HG03342 (cell line): ENCODE measurements around the gene SAP30BP.

Source experiments
- ATAC-seq: cut with Tn5 transposase; IDR thresholded peaks from one replicate; pipeline ENCODE4 v1.9.1; 2021; ENCODE audit warnings: mild to moderate bottlenecking, moderate library complexity; ENCODE audit not compliant: unreplicated experiment

Gene SAP30BP

DNA sequence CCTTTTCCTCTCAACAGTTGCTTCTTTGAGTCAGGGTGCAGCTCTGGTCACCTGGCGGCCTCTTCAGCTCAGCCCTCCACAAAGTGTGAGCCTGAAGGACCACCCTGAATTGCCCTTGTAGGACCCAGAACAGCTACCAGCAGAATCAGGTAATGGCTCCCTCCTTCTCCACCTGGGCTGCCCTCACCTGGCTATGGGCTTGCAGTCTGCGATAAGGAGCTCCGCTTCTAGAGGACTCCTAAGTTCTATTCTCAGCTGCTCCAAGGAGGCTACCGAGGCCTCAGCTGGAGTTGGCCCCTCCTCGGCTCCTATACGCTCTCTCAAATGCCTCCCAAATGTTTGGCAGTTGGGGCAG is 20.5 kb upstream of the SAP30BP start:
- no peak for ATAC-seq

DNA sequence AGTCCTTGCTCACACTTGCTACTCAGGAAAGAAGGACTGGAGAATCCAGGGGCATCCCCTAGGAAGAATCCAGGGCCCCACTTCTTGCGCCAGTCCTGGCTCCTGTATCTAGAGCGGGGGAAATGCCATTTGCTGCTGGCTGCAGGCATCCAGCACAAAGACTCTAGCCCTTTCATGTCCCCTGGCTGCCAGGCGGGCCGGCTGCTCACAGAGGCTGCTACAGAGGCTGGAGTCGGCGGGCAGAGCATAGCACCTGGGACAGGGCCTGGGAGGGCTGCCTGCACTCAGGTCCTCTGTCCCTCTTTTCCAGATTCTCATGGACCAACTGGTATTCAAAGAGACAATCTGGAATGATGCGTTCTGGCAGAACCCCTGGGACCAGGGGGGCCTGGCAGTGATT is 20.1 kb upstream of the SAP30BP start:
- ATAC-seq: no peak

DNA sequence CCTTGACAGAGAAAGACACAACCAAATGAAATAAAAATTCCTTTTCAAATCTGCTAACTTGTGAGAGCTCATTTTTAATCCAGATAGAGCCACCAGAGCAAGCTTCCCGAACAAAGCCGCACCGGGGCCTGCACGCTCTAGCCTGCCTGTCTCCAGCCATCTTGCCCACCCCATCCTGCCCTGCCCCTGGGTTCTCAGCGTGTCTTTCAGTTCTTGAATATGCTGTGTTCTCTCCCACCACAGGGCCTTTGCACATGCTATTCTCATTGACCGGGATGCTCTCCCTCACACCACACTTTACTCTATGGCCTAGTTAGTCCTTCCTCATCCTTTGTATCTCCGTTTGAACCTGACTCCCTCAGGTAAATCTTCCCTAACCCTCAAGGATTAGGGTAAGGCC is 19.2 kb upstream of the SAP30BP start:
- ATAC-seq: no peak

DNA sequence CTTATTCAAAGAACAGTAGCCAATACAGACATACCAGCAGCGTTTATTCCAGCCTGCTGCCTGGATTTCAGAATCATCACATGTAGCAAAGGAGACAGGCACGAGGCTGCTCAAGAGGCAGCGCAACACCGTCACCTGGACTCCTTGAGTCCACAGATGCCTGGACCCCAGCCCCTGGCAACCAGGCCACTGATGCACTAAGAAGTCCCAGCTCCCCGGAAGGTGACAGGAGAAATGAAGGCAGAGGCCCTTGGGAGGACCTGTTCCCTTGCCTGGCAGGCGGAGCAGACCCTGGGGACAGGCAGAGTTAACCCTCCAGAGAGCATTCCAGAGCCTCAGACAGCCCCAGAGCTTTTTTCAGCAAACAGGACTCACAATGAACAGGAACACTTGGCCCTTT is 17.5 kb upstream of the SAP30BP start:
- ATAC-seq: no peak

DNA sequence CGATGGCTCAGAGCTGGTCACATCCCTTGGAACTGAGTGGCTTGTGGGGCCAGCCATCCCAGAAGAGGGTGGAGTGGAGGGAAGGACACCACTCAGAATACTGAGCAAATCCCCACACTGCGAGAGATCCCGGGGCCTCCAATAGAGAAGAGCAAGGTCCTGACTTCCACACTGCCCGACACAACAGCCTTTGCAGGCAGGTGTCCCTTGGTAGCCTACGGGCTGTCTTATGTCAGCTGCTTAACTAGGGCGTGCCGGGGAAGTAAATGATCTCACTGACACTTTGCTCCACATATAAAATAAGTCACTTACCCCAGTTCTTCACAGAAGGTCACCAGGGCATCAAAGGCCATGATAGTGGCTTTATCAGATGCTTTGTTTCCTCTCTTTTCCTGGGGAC is 16.3 kb upstream of the SAP30BP start:
- ATAC-seq: no peak

DNA sequence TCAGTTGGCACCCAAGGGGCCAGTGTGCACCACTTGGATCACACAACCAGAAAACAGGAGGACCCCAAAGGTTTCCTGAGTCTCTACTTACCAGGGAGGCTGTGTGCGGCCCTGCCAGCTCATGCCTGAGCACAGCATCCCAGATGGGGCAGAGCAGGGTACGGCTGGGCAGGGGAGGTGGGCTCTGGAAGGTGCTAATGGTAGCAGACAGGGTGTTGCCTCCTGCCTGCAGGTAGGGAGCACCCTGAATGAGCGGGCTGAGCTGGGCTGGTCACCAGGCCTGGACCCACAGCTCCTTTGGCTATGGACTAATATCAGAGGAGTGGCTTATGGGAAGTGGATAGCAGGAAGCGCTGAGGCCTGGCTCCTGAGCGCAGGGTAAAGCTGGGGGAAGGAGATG is 14.8 kb upstream of the SAP30BP start:
- ATAC-seq: no peak

DNA sequence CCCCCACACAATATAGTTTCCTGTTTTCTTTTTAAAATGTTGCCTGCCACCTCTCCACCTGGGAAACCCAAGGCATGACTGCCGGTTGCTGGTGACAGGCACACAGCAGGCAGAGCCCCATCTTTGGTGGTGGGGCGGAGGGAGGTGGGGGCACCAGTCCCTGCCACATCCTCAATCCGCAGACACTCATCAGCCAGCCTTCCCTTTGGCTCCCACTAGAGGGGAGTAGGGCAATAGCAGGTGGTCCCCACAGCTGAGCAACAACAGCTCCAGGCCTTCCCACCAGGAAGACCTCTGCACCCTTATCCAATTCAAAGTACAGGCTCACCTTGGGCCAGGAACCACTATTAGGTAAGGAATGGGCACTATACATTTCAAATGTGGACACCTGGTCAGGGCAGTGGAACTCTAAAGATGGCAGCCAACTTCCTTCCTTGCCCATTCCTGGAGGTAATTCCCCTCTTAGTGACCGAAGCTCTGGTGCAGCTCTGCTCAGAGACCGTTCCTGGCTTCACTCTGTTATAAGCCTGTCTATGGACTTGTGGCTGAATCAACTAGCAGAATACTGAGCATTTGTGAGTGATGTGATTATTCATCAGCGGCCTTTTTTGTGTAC is 14.1 kb upstream of the SAP30BP start:
- no peak for ATAC-seq

DNA sequence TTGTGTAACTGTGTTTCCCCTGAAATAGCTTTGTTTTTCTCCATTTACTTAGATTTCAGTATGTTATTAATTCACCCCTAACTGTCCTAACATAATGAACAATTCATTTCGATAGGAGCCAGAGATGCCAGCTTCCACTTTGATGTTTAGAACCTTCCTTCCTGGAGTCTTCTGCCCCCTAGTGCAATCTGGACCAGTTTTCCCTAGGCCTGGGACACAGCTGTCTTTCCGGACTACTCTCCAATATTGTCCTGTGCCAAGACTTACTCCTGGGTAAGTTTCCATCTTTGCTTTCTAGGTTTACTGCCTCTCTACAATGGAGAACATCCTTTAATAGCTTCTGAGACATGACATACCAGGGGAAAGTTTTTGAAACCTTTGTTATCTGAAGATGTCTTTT is 13.0 kb upstream of the SAP30BP start:
- ATAC-seq: no peak

DNA sequence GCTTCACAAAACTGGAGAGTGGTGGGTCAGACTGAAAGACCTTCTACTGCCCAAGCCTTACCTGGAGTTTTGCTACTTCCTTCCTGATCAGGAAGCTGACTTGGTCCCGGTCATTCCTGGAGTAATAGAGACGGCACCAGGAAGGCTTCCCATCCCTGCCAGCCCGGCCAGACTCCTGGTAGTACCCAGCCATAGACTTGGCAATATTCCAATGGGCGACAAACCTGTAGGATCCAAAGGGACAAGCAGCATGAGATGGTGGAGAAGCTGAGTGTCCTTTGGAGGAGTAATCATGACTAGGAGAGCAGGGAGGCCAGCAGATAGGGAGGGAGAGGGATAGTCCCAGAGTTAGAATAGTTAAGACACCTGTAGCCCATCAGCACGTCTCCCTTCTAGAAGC is 8.9 kb upstream of the SAP30BP start:
- ATAC-seq: no peak

DNA sequence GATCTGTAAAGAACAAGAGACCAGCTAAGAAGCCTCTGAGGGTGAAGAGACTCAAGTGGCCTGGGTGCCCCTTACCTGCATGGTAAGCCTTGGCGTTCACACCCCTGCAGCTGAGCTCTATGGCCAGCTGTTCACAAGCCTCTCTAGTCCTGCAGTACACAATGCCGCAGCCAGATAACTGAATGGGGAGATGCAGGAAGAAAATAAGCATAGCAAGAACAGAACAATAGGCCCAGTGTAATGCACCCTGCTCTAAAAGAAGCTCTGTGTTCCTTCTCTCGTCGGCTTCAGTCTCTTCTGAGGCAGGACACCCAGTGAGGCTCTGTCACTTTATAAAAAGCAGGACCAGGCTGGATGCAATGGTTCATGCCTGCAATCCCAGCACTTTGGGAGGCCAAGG is 5.6 kb upstream of the SAP30BP start:
- no peak for ATAC-seq

DNA sequence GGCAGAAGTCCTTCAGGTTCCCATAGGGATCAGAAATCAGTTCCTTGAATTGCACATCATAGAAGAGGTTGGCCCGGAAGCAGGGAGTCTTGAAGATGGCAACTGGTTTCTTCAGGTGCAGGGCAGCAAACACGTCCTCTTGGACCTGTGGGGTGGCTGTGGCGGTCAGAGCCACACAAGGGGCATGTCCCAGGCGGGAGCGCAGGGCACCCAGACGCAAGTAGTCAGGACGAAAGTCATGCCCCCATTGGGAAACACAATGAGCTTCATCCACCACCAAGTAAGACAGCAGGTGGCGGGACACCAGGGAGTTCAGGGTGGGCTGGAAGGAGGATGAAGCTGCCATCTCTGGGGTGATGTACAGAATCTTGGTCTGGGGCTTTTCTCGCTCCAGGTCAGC is 4.6 kb upstream of the SAP30BP start:
- ATAC-seq: no peak

DNA sequence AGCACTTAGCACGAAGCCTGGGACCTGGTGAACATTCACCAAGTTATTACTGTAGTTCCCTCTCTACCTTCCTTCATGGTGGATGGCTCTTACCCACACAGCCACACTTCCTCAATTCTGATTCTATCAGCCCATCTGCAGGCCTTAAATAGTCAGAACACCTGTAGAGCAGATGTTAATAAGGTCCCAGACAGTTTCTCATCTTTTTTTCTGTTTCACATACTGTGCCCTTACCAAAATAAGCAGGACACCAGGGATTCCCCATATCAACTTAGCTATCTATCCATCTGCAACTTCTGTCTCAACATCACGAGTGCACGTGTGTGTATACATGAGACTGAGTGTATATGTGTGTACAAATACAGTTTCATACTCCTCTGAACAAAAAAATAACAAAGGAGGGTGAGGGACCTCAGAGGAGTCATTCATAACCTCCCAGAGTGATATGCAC is 3.0 kb upstream of the SAP30BP start:
- ATAC-seq: peak; percentile 66

DNA sequence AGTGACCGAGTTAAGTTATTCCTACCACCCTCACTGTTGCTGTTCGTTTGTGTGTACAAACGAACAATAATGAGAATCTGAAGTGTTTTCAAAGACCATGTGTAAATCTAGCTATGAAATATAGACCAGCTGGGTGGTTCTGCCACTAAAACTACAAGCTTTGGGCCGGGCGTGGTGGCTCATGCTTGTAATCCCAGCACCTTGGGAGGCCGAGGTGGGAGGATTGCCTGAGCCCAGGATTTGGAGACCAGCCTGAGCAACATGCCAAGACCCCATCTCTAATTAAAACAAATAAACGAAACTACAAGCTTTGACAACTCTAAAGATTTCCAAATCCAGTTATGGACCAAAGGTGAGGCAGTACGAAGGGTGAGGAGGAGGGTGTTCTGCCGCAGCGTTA is 1.2 kb upstream of the SAP30BP start:
- no peak for ATAC-seq

DNA sequence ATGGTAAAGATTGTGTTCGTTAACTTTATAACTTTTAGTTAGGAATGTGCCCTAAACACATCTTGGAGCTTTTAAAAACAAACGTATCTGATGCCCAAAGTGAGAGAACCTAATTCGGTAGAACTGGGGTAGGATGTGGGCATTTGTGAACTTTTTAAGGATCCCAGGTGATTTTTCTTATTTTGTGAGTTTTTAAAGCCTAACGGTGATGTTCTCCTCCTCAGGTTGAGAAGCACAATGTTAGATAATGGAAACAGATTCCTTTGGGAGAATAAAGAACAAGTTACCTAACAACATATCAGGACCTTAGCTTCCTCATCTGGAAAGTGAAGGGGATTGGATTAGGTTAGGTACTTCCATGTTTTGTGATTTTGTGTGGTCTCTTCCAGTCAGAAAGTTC is 687 bp downstream of the SAP30BP start:
- ATAC-seq: no peak

DNA sequence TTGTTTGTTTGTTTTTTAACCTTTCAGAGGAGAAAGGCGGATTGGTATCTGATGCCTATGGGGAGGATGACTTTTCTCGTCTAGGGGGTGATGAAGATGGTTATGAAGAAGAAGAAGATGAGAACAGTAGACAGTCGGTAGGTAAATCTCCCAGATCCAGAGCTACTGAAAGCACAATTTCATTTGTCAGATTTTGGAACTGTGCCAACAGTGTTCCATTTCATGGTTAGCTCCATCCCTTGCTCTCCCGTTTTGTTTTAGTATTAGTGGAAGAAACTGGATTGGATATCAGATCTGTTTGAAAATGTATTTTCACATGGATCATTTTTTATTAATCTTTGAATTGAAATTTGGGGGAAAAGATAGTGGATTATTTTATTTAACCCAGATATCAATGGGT is 1.4 kb downstream of the SAP30BP start:
- ATAC-seq: no peak

DNA sequence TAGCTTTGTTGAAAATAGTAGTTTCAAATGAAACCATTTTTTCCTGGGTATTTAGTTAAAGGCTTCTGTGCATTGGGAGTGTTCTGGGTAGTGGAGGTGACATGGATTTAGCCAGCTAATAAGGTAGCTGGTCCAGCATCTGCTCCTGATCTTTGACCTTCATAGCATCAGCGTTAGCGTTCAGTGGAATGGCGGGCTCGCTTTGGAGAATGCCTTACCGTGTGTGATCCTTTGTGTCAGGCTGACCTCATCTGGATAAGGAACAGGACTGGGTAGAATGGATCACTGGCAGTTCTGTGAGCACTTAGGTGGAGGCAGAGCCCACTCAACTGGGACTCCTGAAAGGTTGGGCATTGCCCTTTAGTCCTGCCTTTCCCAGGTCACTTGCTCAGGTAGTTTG is 3.7 kb downstream of the SAP30BP start:
- ATAC-seq: no peak

DNA sequence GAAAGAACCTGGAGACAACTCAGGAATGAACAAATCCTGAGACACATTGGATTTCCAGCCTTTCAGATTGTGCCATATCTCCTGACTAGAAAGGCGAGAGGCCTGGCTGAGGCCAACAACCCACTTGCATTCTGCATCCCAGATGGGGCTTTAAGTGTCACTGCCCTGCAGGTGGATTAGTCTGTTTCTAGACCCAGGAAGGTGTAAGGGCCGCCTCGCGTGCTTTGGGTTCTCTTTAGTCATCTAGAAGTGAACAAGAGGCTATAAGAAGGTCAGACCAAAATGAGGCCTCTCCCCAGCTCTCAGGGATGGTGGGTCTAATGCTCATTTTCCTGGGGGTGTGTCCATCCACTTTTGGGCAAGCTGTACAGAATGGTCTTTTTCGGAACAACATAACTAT is 4.9 kb downstream of the SAP30BP start:
- no peak for ATAC-seq

DNA sequence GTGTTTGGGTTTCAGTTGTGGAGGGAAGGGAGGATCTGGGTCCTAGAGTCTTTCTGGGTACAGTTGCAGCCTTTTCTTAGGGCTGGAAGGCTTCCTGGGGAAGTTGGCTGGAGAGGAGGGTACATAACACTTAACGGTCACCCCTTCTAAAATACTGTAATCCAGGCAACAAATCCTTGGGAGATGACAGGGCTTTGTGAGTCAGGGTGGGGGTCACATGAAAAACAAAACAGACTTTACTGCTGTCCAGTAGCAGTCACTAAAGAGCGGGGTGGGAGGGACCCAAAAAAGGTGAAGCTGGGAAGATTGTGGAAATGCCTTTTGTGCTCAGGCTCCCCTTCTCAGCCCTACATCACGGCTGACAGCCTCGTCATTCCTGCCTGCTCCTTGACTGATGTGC is 6.3 kb downstream of the SAP30BP start:
- no peak for ATAC-seq

DNA sequence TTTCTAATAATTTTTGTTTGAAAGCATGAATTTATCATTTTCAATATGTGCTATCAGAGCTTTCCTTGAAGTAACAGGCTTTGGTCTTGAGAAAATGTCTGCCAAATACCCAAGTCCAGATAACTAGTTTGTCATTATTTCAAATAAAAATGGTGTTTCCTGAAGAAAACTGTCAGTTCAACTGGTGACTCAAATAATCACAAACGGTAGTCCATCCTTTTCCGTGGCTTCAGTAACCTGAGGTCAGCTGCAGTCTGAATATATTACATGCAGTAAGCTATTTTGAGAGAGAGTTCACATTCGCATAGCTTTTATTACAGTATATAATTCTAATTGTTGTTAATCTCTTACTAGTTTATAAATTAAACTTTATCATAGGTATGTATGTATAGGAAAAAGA is 9.3 kb downstream of the SAP30BP start:
- ATAC-seq: no peak

DNA sequence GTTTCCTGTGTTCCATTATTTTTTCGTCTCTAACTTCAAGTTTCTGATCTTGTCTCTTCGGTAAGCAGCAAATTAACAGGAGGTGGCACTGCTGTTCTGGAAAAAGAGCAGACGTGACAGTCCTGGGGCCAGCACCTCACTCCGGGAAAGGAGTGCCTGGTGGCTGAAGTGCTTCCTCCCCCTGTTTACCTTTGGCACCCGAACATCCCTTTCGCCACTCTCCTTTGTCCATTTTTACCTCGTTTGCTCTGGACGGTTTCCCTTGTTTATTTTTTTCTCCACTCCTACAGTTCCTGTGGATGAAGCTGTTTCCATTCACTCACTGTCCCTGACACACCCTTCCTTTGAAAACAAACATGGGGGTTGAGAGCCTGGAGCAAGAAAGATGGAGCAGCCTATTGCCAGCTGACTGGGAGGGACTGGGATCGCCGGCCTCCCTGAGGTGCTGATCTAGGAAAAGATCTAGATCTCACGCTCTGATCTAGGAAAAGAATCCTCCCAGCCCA is 12.6 kb downstream of the SAP30BP start:
- ATAC-seq: no peak

DNA sequence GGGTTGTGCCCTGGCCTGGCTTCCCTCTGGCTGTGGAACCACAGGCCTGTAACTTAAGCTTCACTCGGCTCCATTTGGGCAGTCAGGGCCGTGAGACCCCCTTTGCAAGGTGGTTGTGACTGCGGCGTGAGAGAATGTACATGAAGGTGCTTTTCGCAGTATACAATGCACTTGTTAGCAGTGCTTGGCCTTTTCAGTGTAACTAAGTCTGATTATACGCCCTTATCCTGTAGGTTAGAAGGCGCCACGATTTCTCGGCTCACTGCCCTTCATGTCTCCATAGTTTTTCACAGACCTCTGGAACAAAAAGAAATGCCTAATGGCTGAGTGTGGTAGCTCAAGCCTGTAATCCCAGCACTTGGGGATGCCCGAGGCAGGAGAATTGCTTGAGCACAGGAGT is 13.3 kb downstream of the SAP30BP start:
- no peak for ATAC-seq

DNA sequence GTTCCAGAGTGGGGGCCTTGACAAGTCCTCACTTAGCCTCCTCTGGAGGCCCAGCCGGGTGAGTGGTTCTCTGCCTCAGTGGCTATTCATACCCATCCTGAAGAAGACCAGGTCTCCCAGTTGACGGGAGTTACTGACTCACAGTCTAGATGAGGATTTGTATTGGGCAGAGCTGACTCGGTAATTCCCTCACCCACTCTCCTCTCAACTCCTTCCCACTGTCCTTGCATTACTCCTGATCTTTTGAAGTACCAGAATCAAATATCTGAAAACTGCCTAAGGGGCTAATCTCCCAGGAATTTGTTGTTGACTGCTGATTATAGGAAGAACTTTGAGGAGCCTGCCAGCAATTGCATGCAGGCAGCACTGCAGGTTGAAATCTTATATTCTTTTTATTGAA is 14.2 kb downstream of the SAP30BP start:
- ATAC-seq: no peak

DNA sequence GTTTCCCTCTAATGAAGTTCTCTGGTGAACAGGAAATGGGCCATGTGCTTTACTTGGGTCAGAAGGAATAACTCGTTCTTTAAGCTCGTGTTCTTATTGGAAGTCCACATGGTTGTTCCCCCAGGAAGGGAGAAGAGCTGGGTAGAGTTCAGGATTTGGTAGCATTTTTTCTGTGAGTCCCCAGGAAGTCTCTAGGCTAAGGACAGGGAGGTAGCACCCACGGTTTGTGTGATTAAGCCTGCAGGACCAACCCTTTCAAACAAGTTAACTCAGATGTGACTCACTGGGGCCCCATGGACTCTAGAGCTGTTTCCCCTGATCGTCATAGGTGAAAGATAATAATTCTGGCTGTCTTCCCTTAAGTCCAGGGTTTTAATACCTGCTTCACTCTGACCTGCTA is 16.4 kb downstream of the SAP30BP start:
- no peak for ATAC-seq

DNA sequence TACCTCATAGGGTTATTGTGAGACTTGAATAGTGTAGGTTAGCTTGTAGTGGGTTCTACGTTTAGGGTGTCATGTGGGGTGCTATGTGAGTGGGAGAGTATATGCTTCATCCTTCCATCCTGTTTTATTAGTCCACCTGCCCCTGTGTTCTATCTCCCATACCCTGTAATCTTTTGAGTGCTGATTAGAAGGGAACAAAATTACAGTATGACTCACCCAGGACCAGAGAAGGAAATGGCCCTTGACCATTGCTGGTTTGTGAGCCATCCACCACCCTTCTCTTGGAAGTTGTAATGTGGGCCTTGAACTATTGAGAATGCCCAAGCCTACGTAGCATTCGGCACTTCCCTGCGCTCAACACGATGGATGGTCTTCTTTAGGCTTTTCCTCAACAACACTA is 17.1 kb downstream of the SAP30BP start:
- no peak for ATAC-seq
